Measurements from ENCODE around the gene ACSS1.

The ACSS1 gene

GRCh38 chr20:25030649-25031207 is 27.2 kb downstream of the ACSS1 start:
- DNase-seq (ENCODE audit: low spot score), result no peak

GRCh38 chr20:25030007-25030648 is 27.8 kb downstream of the ACSS1 start:
- DNase-seq (ENCODE audit: low spot score), result no peak

DNA sequence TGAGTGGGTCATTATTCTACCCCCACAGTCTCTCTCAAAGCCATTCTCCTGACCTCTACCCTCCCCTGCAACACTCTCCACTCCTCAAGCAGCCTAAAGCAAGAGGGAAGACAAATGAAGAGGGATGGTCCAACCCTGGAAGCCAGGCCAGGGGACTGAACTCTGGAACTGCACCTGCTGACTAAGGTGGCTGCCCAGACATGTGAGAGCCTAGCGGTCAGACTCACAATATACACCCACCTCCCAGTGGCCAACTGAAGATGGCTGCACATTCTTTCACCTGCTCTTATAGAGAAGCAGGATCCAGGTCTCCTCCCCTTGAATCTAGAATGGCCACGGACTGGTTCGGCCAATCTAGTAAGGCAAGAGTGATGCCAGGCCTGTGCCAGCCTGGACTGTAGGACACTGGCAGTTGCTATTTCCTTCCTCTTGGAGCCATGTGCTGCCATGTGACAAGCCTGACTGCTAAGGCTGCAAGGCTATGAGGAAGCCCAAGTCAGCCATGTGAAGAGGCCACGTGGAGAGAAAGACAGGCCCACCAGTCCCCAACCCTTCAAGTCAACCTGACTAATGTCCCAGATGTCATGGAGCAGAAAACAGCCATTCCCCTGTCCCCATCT is 31.8 kb downstream of the ACSS1 start:
- DNase-seq (ENCODE audit: low spot score), result no peak

DNA sequence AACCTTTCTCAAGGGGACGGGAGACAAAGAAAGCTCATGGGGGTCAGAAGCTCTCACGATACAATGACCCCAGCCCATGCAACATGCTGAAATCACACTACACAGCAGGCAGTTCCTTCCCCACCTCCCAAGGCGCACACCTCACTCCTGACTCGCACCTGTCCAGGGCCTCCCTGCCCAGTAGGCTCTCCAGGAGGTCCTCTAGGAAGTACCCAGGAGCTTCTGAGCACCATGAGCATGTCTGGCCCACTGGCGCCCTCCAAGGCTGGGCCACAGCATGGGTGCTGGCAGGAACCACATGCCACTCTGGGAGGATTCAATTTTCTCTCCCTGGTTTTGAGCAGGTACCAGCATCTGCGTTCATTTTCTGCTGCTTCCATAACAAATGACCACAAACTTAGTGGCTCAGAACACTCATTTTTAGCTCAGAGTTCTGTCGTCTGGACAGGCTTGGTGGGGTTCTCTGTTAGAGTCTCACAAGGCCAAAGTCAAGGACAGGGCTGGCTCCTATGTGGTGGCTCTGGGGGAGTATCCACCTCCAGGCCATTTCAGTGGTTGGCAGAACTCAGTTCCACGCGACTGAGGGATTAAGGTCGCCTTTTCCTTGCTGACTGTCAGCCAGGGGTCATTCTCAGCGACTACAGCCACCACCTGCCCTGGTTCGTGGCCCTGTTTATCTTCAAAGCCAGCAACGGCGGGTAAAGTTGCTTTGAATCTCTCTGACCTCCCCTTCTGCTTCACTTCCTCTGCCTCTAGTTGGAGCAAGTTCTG is 32.7 kb downstream of the ACSS1 start:
- DNase-seq (ENCODE audit: low spot score), result no peak

- DNase-seq (ENCODE audit: low spot score), result no peak
Observed at GRCh38 chr20:25024171-25024570, 33.8 kb downstream of the ACSS1 start.

DNA sequence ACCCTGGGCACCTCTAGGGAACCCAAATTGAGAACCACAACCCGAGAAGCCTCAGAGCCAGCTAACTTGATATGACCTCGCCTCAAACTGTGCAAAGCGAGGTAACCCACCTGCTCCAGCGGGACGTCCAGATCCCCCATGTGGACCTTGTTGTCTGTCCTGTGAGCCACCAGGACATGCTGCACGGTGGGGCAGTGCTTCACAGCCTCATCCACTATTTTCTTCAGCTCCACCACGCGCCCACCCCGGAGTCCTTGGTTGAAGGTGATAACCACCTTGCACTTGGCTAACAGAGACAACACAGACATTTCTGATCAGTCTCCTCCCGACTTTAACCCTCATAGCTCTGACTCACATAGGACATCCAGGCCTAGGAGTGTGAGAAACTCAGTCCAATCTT is 34.6 kb downstream of the ACSS1 start:
- DNase-seq (ENCODE audit: low spot score), result no peak

DNA sequence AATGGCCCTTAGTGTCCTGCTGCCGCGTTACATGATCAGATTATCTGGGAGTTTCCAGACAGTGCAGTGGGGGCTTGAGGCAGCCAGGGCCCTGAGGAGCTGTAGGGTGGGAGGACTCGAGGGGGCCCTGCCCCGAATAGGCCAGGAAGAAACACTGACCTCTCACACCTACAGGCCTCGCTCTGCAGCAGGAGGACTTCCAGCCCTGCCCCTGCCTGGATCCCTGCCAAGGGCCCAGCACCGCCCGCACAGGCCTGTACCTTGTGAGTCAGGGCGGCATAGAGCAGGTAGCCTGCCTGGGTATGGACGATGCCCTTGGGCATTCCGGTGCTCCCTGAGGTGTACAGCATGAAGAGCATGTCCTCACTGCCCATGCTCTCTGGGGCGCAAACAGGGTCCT is 35.3 kb downstream of the ACSS1 start:
- no peak for DNase-seq (ENCODE audit: low spot score)

GRCh38 chr20:25021336-25021735 is 36.6 kb downstream of the ACSS1 start:
- DNase-seq (ENCODE audit: low spot score), result no peak

DNA sequence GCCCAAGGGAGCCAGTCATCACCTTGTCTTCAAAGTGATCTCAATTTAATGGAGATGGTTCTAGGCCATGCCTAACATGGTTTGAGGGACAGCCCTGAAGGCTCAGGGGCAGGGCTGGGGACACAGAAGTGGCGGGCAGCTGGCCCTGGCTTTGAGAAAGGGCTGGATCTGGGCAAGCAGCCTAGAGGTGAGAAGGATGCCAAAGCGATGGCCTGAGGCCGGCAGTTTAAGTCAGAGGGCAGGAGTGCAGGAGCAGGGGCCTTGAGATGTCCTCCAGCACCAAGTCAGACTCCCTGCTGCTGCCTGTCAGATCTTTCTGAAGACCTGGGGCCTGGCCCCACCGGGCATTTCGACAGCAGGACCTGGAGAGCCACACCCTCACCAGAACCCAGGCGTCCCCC is 37.0 kb downstream of the ACSS1 start:
- no peak for DNase-seq (ENCODE audit: low spot score)

DNA sequence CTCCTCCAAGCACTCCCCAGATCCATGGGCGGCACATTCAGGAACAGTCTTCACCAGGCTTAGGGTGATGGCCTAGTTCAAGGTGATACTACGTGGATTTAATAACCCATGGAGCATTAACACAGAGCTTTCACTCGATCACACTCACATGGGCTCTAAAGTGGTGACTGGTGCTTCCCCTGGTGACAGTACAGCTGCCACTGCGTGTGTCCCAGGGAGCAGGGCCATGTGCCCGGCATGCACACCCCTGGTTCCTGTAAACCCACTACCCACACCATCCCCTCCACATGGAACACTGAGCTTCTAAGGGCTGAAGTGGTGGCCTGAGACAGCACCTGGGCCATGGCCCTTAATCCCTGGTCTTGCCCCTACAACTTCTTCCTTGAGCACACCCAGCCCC is 37.6 kb downstream of the ACSS1 start:
- no peak for DNase-seq (ENCODE audit: low spot score)

DNA sequence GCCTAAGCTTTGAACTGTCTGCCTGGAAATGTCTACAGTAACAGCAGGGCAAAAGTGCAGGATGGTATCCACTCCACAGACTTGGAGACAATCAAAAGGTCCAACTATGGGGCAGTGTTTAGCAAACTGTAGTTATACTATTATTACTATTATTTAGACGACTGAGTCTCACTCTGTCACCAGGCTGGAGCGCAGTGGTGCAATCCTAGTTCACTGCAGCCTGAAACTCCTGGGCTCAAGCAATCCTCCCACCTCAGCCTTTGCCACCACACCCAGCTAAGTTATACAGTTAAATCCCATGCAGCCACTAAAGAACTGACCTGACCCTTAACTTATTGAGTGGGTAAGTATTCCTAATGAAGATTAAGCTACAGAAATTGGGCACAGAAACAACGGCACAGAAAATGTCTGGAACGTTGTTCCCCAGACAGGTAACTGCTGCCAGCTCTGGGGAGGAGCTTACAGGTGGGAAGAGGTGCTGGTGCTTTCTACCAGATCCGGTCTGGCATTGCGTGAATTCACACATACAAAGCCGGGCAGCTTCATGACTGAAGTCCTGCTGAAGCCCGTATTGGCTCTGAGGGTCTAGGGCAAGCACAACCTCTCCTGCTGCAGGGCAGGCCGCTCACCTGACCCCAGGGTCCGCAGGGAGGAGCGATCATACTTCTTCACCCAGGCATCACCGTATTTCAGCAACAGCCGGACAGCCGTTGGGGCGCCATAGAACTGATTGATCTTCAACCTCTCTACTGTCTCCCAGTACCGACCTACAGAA is 38.4 kb downstream of the ACSS1 start:
- no peak for DNase-seq (ENCODE audit: low spot score)

DNA sequence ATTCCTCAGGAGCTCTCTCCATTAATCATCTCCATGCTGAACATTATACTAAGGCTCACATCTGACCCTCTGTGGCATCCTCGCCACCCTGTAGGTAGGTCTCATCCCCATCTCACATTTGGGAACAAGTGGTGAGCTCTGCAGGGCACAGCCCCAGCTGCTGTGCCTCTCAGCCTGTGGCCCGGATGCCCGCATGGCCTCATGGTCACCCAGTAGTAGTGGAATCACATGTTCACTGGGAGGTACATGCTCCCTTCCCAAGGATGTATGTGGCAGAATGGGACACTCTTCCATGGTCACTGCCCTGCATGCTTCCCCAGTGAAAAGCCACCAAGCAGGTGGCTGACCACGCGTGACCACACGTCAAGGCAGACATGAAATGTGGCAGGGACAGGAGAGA is 39.1 kb downstream of the ACSS1 start:
- DNase-seq (ENCODE audit: low spot score), result no peak

DNA sequence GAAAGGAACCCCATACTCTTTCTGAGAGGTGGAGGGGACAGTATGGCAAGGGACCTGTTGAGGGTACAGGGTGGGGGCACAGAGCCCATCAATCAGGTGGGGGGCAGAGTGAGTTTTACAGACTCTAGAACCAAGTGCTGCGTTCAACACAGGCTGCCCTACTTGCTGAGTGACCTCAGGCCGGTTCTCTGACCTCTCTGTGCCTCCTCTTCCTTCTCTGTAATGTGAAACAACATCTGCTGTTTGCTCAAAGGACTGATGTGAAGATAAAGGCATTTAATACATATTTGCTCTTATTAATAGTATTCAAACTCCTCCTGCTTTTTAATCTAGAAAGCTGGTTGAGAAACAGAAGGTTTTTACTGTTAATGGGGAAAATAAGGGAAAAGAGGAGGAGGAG is 39.5 kb downstream of the ACSS1 start:
- no peak for DNase-seq (ENCODE audit: low spot score)

- no peak for DNase-seq (ENCODE audit: low spot score)
Observed at GRCh38 chr20:25017257-25017803, 40.6 kb downstream of the ACSS1 start.

- DNase-seq (ENCODE audit: low spot score), result no peak
Observed at GRCh38 chr20:25016471-25016870, 41.5 kb downstream of the ACSS1 start.

- no peak for DNase-seq (ENCODE audit: low spot score)
Observed at GRCh38 chr20:25015986-25016385, 42.0 kb downstream of the ACSS1 start.

- DNase-seq (ENCODE audit: low spot score), result no peak
Observed at GRCh38 chr20:25014816-25015215, 43.1 kb downstream of the ACSS1 start.

DNA sequence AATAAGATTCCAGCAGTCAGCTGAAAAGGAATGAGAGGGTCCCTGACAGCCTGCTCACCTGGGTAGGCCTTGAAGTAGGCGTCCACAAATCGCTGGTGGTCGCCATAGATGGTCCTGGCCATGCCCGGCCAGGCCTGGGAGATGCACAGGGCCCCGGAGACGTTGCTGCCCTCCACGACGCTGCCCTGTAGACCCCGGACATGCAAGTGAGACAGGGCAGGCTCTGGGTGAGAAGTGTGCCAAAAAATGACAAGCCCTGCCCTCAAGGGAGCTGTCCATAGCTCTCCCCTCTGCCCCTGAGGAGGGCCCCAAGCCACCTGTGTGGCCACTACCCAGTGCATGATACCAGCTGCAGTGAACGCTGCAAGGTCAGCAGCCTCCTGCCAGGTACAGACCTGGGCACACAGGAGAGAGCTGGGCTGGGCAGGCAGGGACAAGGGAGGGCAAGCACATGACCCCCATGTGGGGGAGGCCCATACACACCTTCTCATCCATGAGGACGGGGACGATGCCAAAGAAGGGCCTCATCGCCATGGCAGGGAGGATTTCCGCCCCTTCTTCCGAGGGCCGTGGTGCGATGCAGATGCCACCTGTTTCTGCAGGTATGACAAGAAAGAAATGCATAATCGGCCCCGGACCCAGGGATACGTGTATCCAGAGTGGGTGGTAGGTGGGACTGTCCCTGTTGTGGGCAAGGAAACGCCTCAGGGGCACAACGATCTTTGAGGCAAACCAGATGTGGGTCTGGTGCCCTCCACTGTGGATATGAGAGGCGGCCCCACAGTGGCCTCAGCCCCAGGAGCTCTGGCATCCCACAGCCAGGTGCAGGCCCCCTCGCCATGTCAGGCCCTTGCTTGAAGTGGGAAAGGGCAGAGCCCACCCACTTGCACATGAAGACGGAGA is 44.2 kb downstream of the ACSS1 start:
- no peak for DNase-seq (ENCODE audit: low spot score)

GRCh38 chr20:25012616-25013189 is 45.2 kb downstream of the ACSS1 start:
- no peak for DNase-seq (ENCODE audit: low spot score)

DNA sequence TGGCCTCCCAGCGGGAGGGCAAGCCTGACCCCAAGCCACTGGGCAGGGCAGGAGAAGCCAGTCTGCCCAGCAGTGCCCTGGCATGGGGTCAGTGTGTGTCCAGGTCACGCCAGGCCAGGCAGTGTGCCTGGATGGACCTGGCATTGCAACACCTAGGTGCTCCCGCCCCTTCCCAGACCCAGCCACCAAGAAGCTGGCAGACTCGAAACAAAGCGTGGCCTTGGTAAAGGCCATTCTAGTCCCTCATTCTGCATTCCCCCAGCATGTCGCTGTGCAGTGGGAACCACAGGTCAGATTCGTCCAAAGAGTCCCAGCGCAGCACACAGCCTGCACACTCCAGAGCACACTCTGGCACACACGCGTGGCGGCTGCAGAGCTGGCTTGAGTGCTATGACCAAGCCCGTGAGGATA is 46.1 kb downstream of the ACSS1 start:
- DNase-seq (ENCODE audit: low spot score), result no peak

GRCh38 chr20:25011261-25011660 is 46.7 kb downstream of the ACSS1 start:
- no peak for DNase-seq (ENCODE audit: low spot score)
